Measurements from ENCODE around the gene PGGHG. TPM values are rescaled to one million over a fixed set of nuclear protein-coding genes. Genes with fewer than 3 reads are reported as not detected.
"Not testable (repeated sequence)": the region's sequence is repeated elsewhere in the genome, so short reads cannot be mapped to it uniquely, and the experiment has no call there.

Gene PGGHG
- total RNA-seq, 2 donors from 2014 or later: 18.8 to 20.7 TPM

- peak; percentile 78 for DNase-seq (ENCODE audit: low spot score)
- intact Hi-C loops (cut with DNase I): loop anchor here in 1 of 2 donors (5.0 kb wide), 1 partner anchor 34 kb away; no protein-coding TSS in a partner anchor
Measured at GRCh38 chr11:318405-319120, 29.6 kb downstream of the PGGHG start.

GRCh38 chr11:319121-319887 is 30.4 kb downstream of the PGGHG start:
- DNase-seq (ENCODE audit: low spot score): peak; percentile 78
- intact Hi-C loops (cut with DNase I): loop anchor here in 1 of 2 donors (5.0 kb wide), 1 partner anchor 33 kb away; no protein-coding TSS in a partner anchor

GRCh38 chr11:319888-320273 is 31.0 kb downstream of the PGGHG start:
- peak; percentile 68 for DNase-seq (ENCODE audit: low spot score)
- intact Hi-C loops (cut with DNase I): loop anchor here in 1 of 2 donors (5.0 kb wide), 1 partner anchor 32 kb away; no protein-coding TSS in a partner anchor

- intact Hi-C loops (cut with DNase I): no loop called here
- DNase-seq (ENCODE audit: low spot score): peak; percentile 54
Measured at GRCh38 chr11:324156-324555, 35.2 kb downstream of the PGGHG start.

GRCh38 chr11:324593-325517 is 35.9 kb downstream of the PGGHG start:
- peak; percentile 87 for DNase-seq (ENCODE audit: low spot score)
- intact Hi-C loops (cut with DNase I): not testable (repeated sequence)

GRCh38 chr11:325796-326591 is 37.1 kb downstream of the PGGHG start:
- DNase-seq (ENCODE audit: low spot score): peak; percentile 72
- intact Hi-C loops (cut with DNase I): no loop called here

GRCh38 chr11:326592-326841 is 37.6 kb downstream of the PGGHG start:
- intact Hi-C loops (cut with DNase I): no loop called here
- no peak for DNase-seq (ENCODE audit: low spot score)

- intact Hi-C loops (cut with DNase I): no loop called here
- peak; percentile 96 for DNase-seq (ENCODE audit: low spot score)
Measured at GRCh38 chr11:326842-327580, 38.1 kb downstream of the PGGHG start.

GRCh38 chr11:327581-327923 is 38.6 kb downstream of the PGGHG start:
- DNase-seq (ENCODE audit: low spot score): no peak
- intact Hi-C loops (cut with DNase I): no loop called here

GRCh38 chr11:328012-328411 is 39.1 kb downstream of the PGGHG start:
- intact Hi-C loops (cut with DNase I): no loop called here
- DNase-seq (ENCODE audit: low spot score): peak; percentile 62

GRCh38 chr11:328516-329100 is 39.7 kb downstream of the PGGHG start:
- DNase-seq (ENCODE audit: low spot score); intact Hi-C loops (cut with DNase I): not testable (repeated sequence)

GRCh38 chr11:329886-330253 is 40.9 kb downstream of the PGGHG start:
- intact Hi-C loops (cut with DNase I): no loop called here
- peak; percentile 28 for DNase-seq (ENCODE audit: low spot score)

- peak; percentile 47 for DNase-seq (ENCODE audit: low spot score)
- intact Hi-C loops (cut with DNase I): no loop called here
Measured at GRCh38 chr11:330307-330693, 41.4 kb downstream of the PGGHG start.

- peak; percentile 77 for DNase-seq (ENCODE audit: low spot score)
- intact Hi-C loops (cut with DNase I): no loop called here
Measured at GRCh38 chr11:330694-331357, 41.9 kb downstream of the PGGHG start.

GRCh38 chr11:331358-332060 is 42.6 kb downstream of the PGGHG start:
- peak; percentile 66 for DNase-seq (ENCODE audit: low spot score)
- intact Hi-C loops (cut with DNase I): no loop called here

- intact Hi-C loops (cut with DNase I): no loop called here
- DNase-seq (ENCODE audit: low spot score): peak; percentile 57
Measured at GRCh38 chr11:332651-333480, 43.9 kb downstream of the PGGHG start.
